Calu3 (cell line): ENCODE measurements around the gene PDE3B. TPM values are rescaled to one million over a fixed set of nuclear protein-coding genes. Genes with fewer than 3 reads are reported as not detected.

Experiments used
- BruUV-seq: library from RNA; stranded (reverse); fragments of 400-500 nt; replicated peaks from 2 replicates; lab custom pipeline; 2021; lab: Mats Ljungman, UMichigan
- CTCF ChIA-PET: fragments of 300-600 bp; sonication (Branson Sonifier 250); formaldehyde crosslinking; loops from one replicate; lab custom pipeline; 2022; ENCODE audit warnings: antibody characterized with exemption; lab: Charles Lee
- DNase-seq: peaks from one replicate; pipeline ENCODE4 v3.0.0; 2022
- H3K27ac Mint-ChIP-seq: one replicate; pipeline ENCODE4 v1.8.0; 2022; ENCODE audit warnings: mixed read lengths; ENCODE audit not compliant: unreplicated experiment
- H3K27me3 Mint-ChIP-seq: one replicate; pipeline ENCODE4 v1.8.0; 2022; ENCODE audit warnings: mixed read lengths; ENCODE audit not compliant: unreplicated experiment
- H3K36me3 Mint-ChIP-seq: one replicate; pipeline ENCODE4 v1.8.0; 2022; ENCODE audit warnings: mild to moderate bottlenecking, moderate library complexity, mixed read lengths; ENCODE audit not compliant: insufficient read depth, unreplicated experiment
- H3K4me1 Mint-ChIP-seq: one replicate; pipeline ENCODE4 v1.8.0; 2022; ENCODE audit warnings: mild to moderate bottlenecking, low read depth, mixed read lengths; ENCODE audit not compliant: unreplicated experiment
- H3K4me3 Mint-ChIP-seq: one replicate; pipeline ENCODE4 v1.8.0; 2022; ENCODE audit warnings: mild to moderate bottlenecking, low read depth, moderate library complexity, mixed read lengths; ENCODE audit not compliant: unreplicated experiment
- H3K9me3 Mint-ChIP-seq: one replicate; pipeline ENCODE4 v1.8.0; 2022; ENCODE audit warnings: low read depth, mixed read lengths; ENCODE audit not compliant: unreplicated experiment
- intact Hi-C: fragments of 100-400 bp; cut with micrococcal nuclease; formaldehyde crosslinking; loops from one replicate; pipeline ENCODE4 v1.10.0; 2022; ENCODE audit not compliant: unreplicated experiment
- total RNA-seq: library from RNA; stranded (reverse); gene quantifications from 2 replicates; pipeline ENCODE4 v1.2.3, GENCODE V29; 2022
- TF ChIP-seq, protein P1 (sequence below): fragments of 200-600 bp; IDR thresholded peaks from one replicate; pipeline ENCODE4 v1.8.0; 2022; ENCODE audit warnings: antibody characterized with exemption; ENCODE audit not compliant: unreplicated experiment

The PDE3B gene
- total RNA-seq, 1 experiment from 2014 or later: 4.5 TPM

GRCh38 chr11:14892577-14892976, 249.0 kb downstream of the PDE3B start:
- H3K4me3 Mint-ChIP-seq: peak overlapping the region; percentile 86
- H3K36me3 Mint-ChIP-seq: peaks cover 22% of the 10 kb centered on the region
- no peak for DNase-seq
- intact Hi-C loops: no loop called here
- CTCF ChIA-PET: interaction anchor here (0.9 to 3.5 kb wide), 6 partner anchors 15 to 592 kb away, joined by 3 to 38 read pairs (median 5); no protein-coding TSS in a partner anchor
- no peaks in the 10 kb centered on the region for H3K27me3 Mint-ChIP-seq
- TF ChIP-seq, protein P1, sequence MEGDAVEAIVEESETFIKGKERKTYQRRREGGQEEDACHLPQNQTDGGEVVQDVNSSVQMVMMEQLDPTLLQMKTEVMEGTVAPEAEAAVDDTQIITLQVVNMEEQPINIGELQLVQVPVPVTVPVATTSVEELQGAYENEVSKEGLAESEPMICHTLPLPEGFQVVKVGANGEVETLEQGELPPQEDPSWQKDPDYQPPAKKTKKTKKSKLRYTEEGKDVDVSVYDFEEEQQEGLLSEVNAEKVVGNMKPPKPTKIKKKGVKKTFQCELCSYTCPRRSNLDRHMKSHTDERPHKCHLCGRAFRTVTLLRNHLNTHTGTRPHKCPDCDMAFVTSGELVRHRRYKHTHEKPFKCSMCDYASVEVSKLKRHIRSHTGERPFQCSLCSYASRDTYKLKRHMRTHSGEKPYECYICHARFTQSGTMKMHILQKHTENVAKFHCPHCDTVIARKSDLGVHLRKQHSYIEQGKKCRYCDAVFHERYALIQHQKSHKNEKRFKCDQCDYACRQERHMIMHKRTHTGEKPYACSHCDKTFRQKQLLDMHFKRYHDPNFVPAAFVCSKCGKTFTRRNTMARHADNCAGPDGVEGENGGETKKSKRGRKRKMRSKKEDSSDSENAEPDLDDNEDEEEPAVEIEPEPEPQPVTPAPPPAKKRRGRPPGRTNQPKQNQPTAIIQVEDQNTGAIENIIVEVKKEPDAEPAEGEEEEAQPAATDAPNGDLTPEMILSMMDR: no peak
- H3K4me1 Mint-ChIP-seq: peaks cover 20% of the 10 kb centered on the region
- BruUV-seq: no TSS peak
- H3K9me3 Mint-ChIP-seq: peaks cover 3% of the 10 kb centered on the region
- peak overlapping the region; percentile 63 for H3K27ac Mint-ChIP-seq

DNA sequence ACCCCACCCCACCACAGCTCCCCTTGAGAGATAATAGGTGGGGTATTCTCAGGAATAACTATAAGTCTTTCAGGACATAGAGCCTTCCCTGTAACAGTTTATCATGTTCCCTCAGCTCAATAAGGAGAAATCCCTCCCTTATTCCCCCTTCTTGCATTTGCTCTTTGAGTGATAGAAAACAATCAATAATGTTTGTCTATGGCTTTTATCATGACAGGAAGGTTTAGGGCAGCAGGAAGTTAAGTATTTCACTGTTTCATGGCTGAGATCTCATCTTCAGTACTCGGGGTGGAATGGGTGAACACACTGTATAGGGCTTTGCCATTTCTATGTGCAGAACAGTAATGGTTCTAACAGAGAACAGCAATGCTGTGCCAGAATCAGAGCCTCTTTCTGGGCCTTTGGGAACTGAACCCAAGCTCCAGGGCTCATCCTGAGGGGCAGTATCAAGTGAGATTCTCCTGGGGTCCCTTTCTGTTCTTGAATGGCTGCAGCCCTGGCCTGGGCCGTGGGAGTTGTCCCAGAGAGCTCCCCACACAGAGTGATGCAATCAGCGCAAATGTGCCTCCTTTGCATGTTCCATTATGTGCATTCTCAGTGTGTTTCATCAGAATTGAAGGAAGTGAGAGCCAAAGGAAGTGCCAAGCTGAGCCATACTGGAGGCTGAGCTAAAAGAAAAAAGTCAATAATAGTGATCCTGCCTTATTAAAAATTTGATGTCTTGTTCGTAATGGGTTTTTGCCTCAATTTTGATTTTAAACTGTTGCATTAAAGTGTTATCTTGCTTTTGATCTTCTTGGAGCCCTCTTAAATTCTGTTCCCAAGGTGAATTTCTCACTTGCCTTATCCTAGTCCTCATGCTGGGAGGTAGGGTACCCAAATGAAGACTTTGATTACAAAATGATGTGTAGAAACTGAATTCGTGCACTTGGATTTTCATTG, 251.3 kb downstream of the PDE3B start:
- CTCF ChIA-PET: interaction anchor here (1.7 kb wide), 1 partner anchor 13 kb away, joined by 8 read pairs; no protein-coding TSS in a partner anchor
- Mint-ChIP-seq H3K36me3 (peaks cover 22% of the 10 kb centered on the region), H3K4me1 (peaks cover 7% of the 10 kb centered on the region), H3K27me3 (no peaks in the 10 kb centered on the region), H3K27ac (peak overlapping the region; percentile 15), H3K4me3 (no peak overlapping the region), H3K9me3 (peaks cover 3% of the 10 kb centered on the region)
- TF ChIP-seq, protein P1: no peak
- BruUV-seq: no TSS peak
- intact Hi-C loops: no loop called here
- DNase-seq: no peak

DNA sequence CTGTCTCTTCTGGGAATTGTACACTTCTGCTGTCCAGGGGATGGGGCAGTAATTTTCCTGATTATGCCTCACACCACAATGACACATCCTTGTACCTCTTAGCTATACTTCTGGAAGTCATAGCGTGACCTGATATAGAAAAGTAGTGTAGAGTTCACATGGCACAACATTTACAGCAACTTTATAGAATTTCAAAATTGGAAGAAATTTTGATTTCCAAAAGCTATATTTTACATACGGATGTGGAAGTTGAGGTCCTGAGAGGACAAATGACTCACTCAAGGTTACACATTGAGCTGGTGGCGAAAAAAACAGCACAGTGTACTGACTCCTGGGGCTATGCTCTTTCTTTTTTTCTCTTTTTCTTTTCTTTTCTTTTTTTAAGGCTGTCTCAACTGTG, 254.8 kb downstream of the PDE3B start:
- DNase-seq: no peak
- H3K27ac Mint-ChIP-seq: no peak overlapping the region
- BruUV-seq: no TSS peak
- H3K4me3 Mint-ChIP-seq: no peak overlapping the region
- no peaks in the 10 kb centered on the region for H3K36me3 Mint-ChIP-seq
- H3K4me1 Mint-ChIP-seq: no peaks in the 10 kb centered on the region
- intact Hi-C loops: no loop called here
- TF ChIP-seq, protein P1: no peak
- CTCF ChIA-PET: interaction anchor here (1.6 kb wide), 1 partner anchor 9 kb away, joined by 8 read pairs; no protein-coding TSS in a partner anchor
- no peaks in the 10 kb centered on the region for H3K27me3 Mint-ChIP-seq
- H3K9me3 Mint-ChIP-seq: peaks cover 3% of the 10 kb centered on the region

DNA sequence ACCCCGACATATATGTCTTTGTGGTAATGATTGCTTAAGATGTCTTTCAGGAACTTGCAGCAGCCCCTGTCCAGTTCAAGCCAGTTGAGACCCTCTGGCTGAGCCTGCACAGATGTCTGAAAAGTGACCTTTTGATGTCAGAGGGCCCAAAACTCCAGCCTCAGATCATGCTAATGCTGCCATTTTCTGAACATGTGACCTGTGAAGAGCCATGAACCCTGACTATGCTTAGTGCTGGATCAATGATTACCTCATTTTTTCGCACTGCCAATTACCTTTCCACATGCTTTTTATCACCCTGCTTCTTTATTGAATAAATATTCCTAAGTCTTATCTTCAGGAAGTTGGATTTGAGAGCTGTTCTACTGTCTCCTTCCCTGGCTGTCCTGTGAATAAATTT, 255.3 kb downstream of the PDE3B start:
- intact Hi-C loops: no loop called here
- H3K9me3 Mint-ChIP-seq: no peaks in the 10 kb centered on the region
- no peak for DNase-seq
- no peak overlapping the region for H3K27ac Mint-ChIP-seq
- no peaks in the 10 kb centered on the region for H3K4me1 Mint-ChIP-seq
- TF ChIP-seq, protein P1: no peak
- BruUV-seq: no TSS peak
- H3K27me3 Mint-ChIP-seq: no peaks in the 10 kb centered on the region
- no peak overlapping the region for H3K4me3 Mint-ChIP-seq
- CTCF ChIA-PET: interaction anchor here (1.6 kb wide), 1 partner anchor 9 kb away, joined by 8 read pairs; no protein-coding TSS in a partner anchor
- H3K36me3 Mint-ChIP-seq: no peaks in the 10 kb centered on the region
